ENCODE measurements around the gene NPR1. TPM values are rescaled to one million over a fixed set of nuclear protein-coding genes. Genes with fewer than 3 reads are reported as not detected.

NPR1 gene
- total and polyA plus RNA-seq, 2 of the 4 experiments (the other 2 are of a cell fraction) = 0.02 TPM; not detected in 1

- Histone ChIP-seq H4K91ac (ENCODE audit: insufficient read depth, low read depth, low read length) (no peak overlapping the region), H3K56ac (ENCODE audit: extremely low read depth, insufficient read depth, low read length) (no peak overlapping the region), H3K9ac (ENCODE audit: low read depth, low read length) (no peak overlapping the region), H4K8ac (ENCODE audit: low read depth in 2 of 2, low read length in 2 of 2) (no peak overlapping the region), H2AK9ac (replicated peaks; ENCODE audit: low read depth, low read length, poor library complexity) (no peak overlapping the region), H3K4ac (ENCODE audit: low read depth, low read length) (no peak overlapping the region), H3K27ac (ENCODE audit: insufficient read depth, low read length) (no peak overlapping the region), H3K79me1 (ENCODE audit: low read depth in 1 of 2, low read length in 2 of 2) (no peaks in the 10 kb centered on the region), H4K20me1 (ENCODE audit: insufficient read depth, low read length) (no peaks in the 10 kb centered on the region; the same call in 1 of the 2 replicates), H3K36me3 (ENCODE audit: control insufficient read depth, insufficient read depth, low read length) (no peaks in the 10 kb centered on the region), H3K9me3 (ENCODE audit: control insufficient read depth, insufficient read depth, low read length) (no peaks in the 10 kb centered on the region), H3K23ac (ENCODE audit: low read depth, low read length) (no peak overlapping the region), H2BK20ac (ENCODE audit: low read depth, low read length) (no peak overlapping the region), H2AK5ac (ENCODE audit: low read depth, low read length) (no peak overlapping the region), H2BK120ac (ENCODE audit: low read depth, low read length) (no peak overlapping the region), H2BK5ac (ENCODE audit: low read depth, low read length, poor library complexity, severe bottlenecking) (no peak overlapping the region), H3K9me1 (ENCODE audit: insufficient read depth, low read length) (no peaks in the 10 kb centered on the region), H2AFZ (replicated peaks; ENCODE audit: low read length, poor library complexity) (no peak overlapping the region), H3K27me3 (ENCODE audit: control insufficient read depth, insufficient read depth, low read length) (peaks cover 41% of the 10 kb centered on the region), H2BK15ac (ENCODE audit: low read depth, low read length) (no peak overlapping the region), H3K14ac (replicated peaks; ENCODE audit: low read depth, low read length) (no peak overlapping the region), H3K4me1 (ENCODE audit: control insufficient read depth, insufficient read depth, low read length) (no peaks in the 10 kb centered on the region), H3K4me3 (ENCODE audit: insufficient read depth, low read depth, low read length) (no peak overlapping the region), H4K5ac (ENCODE audit: low read depth, low read length) (no peak overlapping the region), H3K18ac (ENCODE audit: low read depth, low read length) (no peak overlapping the region), H3K4me2 (ENCODE audit: low read depth, low read length) (no peak overlapping the region)
- ATAC-seq (ENCODE audit: low read depth) (no peak), DNase-seq (no peak)
- no TSS peak for BruUV-seq (replicated peaks)
- in situ Hi-C loops (cut with MboI; ENCODE audit: low sequenced_read_pairs) (no loop called here), dilution Hi-C loops (cut with HindIII; ENCODE audit: low sequenced_read_pairs, unreplicated experiment) (no loop called here), intact Hi-C loops (cut with micrococcal nuclease) (no loop called here)
- TF ChIP-seq MAZ (IDR thresholded peaks at IDR 0.05; ENCODE audit: borderline replicate concordance, low read depth, low read length) (no peak), FOS (IDR thresholded peaks at IDR 0.05; ENCODE audit: low read depth, low read length) (no peak), POLR2A (IDR thresholded peaks at IDR 0.05; ENCODE audit: low read depth, low read length) (no peak)
- CTCF ChIA-PET = no interaction called here
- POLR2A ChIA-PET (ENCODE audit: unreplicated experiment) = no interaction called here
- WGBS, 2 experiments (ENCODE audit: extremely low coverage in 2 of 2, insufficient read length in 1 of 2) = 67% methylated on average over 1 of the region's 16 CpGs; no CpG with 5 or more reads in 1 of the 2 experiments
Observed at GRCh38 chr1:153687346-153688125, 9.0 kb downstream of the NPR1 start.
